K562 (cell line): ENCODE results near the gene ACAP2.

Source experiments
- ATF2 ChIP-seq: sonication (generic); formaldehyde crosslinking; IDR thresholded peaks from 2 replicates; pipeline ENCODE4 v1.8.1; 2022; ENCODE audit warnings: missing genetic modification reagents
- CTCF ChIP-seq, 3 experiments: IDR thresholded peaks in 2 of 3; conservative IDR thresholded peaks in 1 of 3; 2 replicates each; pipeline ENCODE4 v1.5.1; 2011 to 2012; ENCODE audit warnings: low read length in 3 of 3, mild to moderate bottlenecking in 3 of 3, control low read depth in 2 of 3, improper control_type of control experiment in 1 of 3, inconsistent platforms in 1 of 3, low read depth in 1 of 3, mixed read lengths in 1 of 3, moderate library complexity in 1 of 3; ENCODE audit not compliant: insufficient read depth in 2 of 3
- E2F5 ChIP-seq: sonication (generic); formaldehyde crosslinking; IDR thresholded peaks from 2 replicates; pipeline ENCODE4 v1.8.0; 2022; ENCODE audit warnings: mild to moderate bottlenecking, missing genetic modification reagents
- ETV6 ChIP-seq, 3 experiments: fragments of 150-350 bp in 1 of 3; sonication (generic) in 1 of 3; formaldehyde crosslinking in 1 of 3; IDR thresholded peaks; 2 replicates each; pipeline versions ENCODE4 v1.6.1 to v1.8.0; 2014 to 2022; ENCODE audit warnings: borderline replicate concordance in 2 of 3, low read depth in 2 of 3, antibody characterized with exemption in 1 of 3, low read length in 1 of 3, mild to moderate bottlenecking in 1 of 3, missing genetic modification reagents in 1 of 3
- NBN ChIP-seq: fragments of 450-650 bp; IDR thresholded peaks from 2 replicates; pipeline ENCODE4 v1.6.1; 2016; ENCODE audit warnings: low read depth, mild to moderate bottlenecking
- NFIC ChIP-seq: fragments of 450-650 bp; IDR thresholded peaks from 2 replicates; pipeline ENCODE4 v1.6.1; 2017; ENCODE audit warnings: mild to moderate bottlenecking, inconsistent platforms
- RAD21 ChIP-seq, 2 experiments: fragments of 250-450 bp in 1 of 2; fragments of 450-650 bp in 1 of 2; sonication (Bioruptor Pico) in 1 of 2; formaldehyde crosslinking in 1 of 2; IDR thresholded peaks in 1 of 2; conservative IDR thresholded peaks in 1 of 2; 2 replicates each; pipeline versions ENCODE4 v1.4.0 to v1.8.0; 2020 to 2022; ENCODE audit warnings: mild to moderate bottlenecking in 2 of 2, moderate library complexity in 1 of 2
- TAF15 ChIP-seq: fragments of 200-400 bp; formaldehyde crosslinking; IDR thresholded peaks from 2 replicates; pipeline ENCODE4 v1.6.1; 2017; ENCODE audit warnings: mild to moderate bottlenecking, low read depth, low read length, moderate library complexity
- TCF7L2 ChIP-seq: fragments of 150-350 bp; IDR thresholded peaks from 2 replicates; pipeline ENCODE4 v1.6.1; 2016; ENCODE audit warnings: low read depth, mild to moderate bottlenecking, low read length, moderate library complexity
- TEAD1 ChIP-seq, 2 experiments: fragments of 450-650 bp in 1 of 2; sonication (generic) in 1 of 2; formaldehyde crosslinking; IDR thresholded peaks; 2 replicates each; pipeline versions ENCODE4 v1.4.0 to v1.8.0; 2020 to 2022; ENCODE audit warnings: mild to moderate bottlenecking in 2 of 2, missing genetic modification reagents in 1 of 2
- ZBTB1 ChIP-seq: sonication (generic); formaldehyde crosslinking; IDR thresholded peaks from 2 replicates; pipeline ENCODE4 v1.8.1; 2023; ENCODE audit warnings: missing genetic modification reagents, low read depth, mild to moderate bottlenecking, borderline replicate concordance
- TF ChIP-seq, protein P1 (sequence below): fragments of 250-450 bp; sonication (Bioruptor Pico); IDR thresholded peaks from 2 replicates; pipeline ENCODE4 v1.8.0; 2022; ENCODE audit warnings: inconsistent platforms

- no peak for TF ChIP-seq ATF2
- TF ChIP-seq ZBTB1, result no peak
- TF ChIP-seq CTCF (IDR thresholded peaks at IDR 0.05 in 2 of 3, conservative IDR thresholded peaks at IDR 0.05 in 1 of 3; ENCODE audit: insufficient read depth in 2 of 3, low read depth in 1 of 3, low read length in 3 of 3), result no peak
- TF ChIP-seq, protein P1, sequence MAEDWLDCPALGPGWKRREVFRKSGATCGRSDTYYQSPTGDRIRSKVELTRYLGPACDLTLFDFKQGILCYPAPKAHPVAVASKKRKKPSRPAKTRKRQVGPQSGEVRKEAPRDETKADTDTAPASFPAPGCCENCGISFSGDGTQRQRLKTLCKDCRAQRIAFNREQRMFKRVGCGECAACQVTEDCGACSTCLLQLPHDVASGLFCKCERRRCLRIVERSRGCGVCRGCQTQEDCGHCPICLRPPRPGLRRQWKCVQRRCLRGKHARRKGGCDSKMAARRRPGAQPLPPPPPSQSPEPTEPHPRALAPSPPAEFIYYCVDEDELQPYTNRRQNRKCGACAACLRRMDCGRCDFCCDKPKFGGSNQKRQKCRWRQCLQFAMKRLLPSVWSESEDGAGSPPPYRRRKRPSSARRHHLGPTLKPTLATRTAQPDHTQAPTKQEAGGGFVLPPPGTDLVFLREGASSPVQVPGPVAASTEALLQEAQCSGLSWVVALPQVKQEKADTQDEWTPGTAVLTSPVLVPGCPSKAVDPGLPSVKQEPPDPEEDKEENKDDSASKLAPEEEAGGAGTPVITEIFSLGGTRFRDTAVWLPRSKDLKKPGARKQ (CRISPR knock-in tag), result no peak
- no peak for TF ChIP-seq TEAD1 (CRISPR knock-in tag; IDR thresholded peaks at IDR 0.05)
- TF ChIP-seq ETV6 (IDR thresholded peaks at IDR 0.05; ENCODE audit: borderline replicate concordance in 1 of 2, low read depth in 2 of 2, low read length in 1 of 2), result no peak
- TF ChIP-seq ETV6 (CRISPR knock-in tag; IDR thresholded peaks at IDR 0.05; ENCODE audit: borderline replicate concordance), result no peak
- TF ChIP-seq E2F5 (CRISPR knock-in tag), result no peak
- no peak for TF ChIP-seq NFIC
- TF ChIP-seq TCF7L2, result no peak
- no peak for TF ChIP-seq RAD21 (CRISPR knock-in tag; conservative IDR thresholded peaks at IDR 0.05 in 1 of 2, IDR thresholded peaks at IDR 0.05 in 1 of 2)
- TF ChIP-seq NBN, result no peak
- TF ChIP-seq TAF15, result no peak
Measured at GRCh38 chr3:195240171-195240701, 202.6 kb downstream of the ACAP2 start.
